NT2/D1 (cell line): ENCODE measurements around the gene KCNQ1OT1.

Experiments used
- DNase-seq: peaks from one replicate; pipeline ENCODE4 v3.0.0-alpha.2; 2011; ENCODE audit warnings: low read depth, low spot score
- H3K27me3 ChIP-seq: 2 replicates; pipeline ENCODE4 v1.6.0; 2011; ENCODE audit warnings: mild to moderate bottlenecking; ENCODE audit not compliant: insufficient read length, insufficient read depth
- H3K36me3 ChIP-seq: 2 replicates; pipeline ENCODE4 v1.6.1; 2011; ENCODE audit warnings: mild to moderate bottlenecking, low read length, mixed read lengths; ENCODE audit not compliant: insufficient read depth, insufficient read length
- H3K4me1 ChIP-seq: 2 replicates; pipeline ENCODE4 v1.5.1; 2011; ENCODE audit not compliant: insufficient read depth, insufficient read length
- H3K4me3 ChIP-seq: 2 replicates; pipeline ENCODE4 v1.5.1; 2011; ENCODE audit warnings: low read depth; ENCODE audit not compliant: insufficient read length
- H3K9ac ChIP-seq: 2 replicates; pipeline ENCODE4 v1.6.0; 2011; ENCODE audit warnings: low read depth; ENCODE audit not compliant: insufficient read length
- H3K9me3 ChIP-seq: 2 replicates; pipeline ENCODE4 v1.5.1; 2011; ENCODE audit warnings: mild to moderate bottlenecking, low read length; ENCODE audit not compliant: insufficient read depth
- SUZ12 ChIP-seq: IDR thresholded peaks from 2 replicates; pipeline ENCODE4 v1.6.1; 2011; ENCODE audit not compliant: insufficient read length, insufficient read depth; ENCODE audit errors: extremely low read depth
- YY1 ChIP-seq: IDR thresholded peaks from 2 replicates; pipeline ENCODE4 v1.6.1; 2011; ENCODE audit not compliant: insufficient read length, insufficient read depth
- ZNF274 ChIP-seq: IDR thresholded peaks from 2 replicates; pipeline ENCODE4 v1.6.1; 2011; ENCODE audit warnings: mild to moderate bottlenecking, low read depth, low read length

Gene KCNQ1OT1

GRCh38 chr11:2666401-2666741, 33.4 kb downstream of the KCNQ1OT1 start:
- TF ChIP-seq ZNF274 = no peak
- TF ChIP-seq YY1 = no peak
- TF ChIP-seq SUZ12 = no peak
- no peak for DNase-seq
- peaks cover 8% of the 10 kb centered on the region; the same call in 1 of the 2 replicates for H3K9me3 ChIP-seq
- no peak overlapping the region for H3K9ac ChIP-seq
- peaks cover 2% of the 10 kb centered on the region for H3K27me3 ChIP-seq
- peaks cover 9% of the 10 kb centered on the region for H3K36me3 ChIP-seq
- no peaks in the 10 kb centered on the region for H3K4me1 ChIP-seq
- no peak overlapping the region for H3K4me3 ChIP-seq

GRCh38 chr11:2665526-2666400, 34.0 kb downstream of the KCNQ1OT1 start:
- H3K36me3 ChIP-seq = peaks cover 9% of the 10 kb centered on the region
- H3K4me1 ChIP-seq = no peaks in the 10 kb centered on the region
- H3K4me3 ChIP-seq = no peak overlapping the region
- TF ChIP-seq YY1 = no peak
- TF ChIP-seq ZNF274 = no peak
- TF ChIP-seq SUZ12 = no peak
- peaks cover 2% of the 10 kb centered on the region for H3K27me3 ChIP-seq
- H3K9ac ChIP-seq = no peak overlapping the region
- DNase-seq = no peak
- H3K9me3 ChIP-seq = peaks cover 14% of the 10 kb centered on the region

- Histone ChIP-seq H3K9me3 (peaks cover 22% of the 10 kb centered on the region), H3K36me3 (peaks cover 9% of the 10 kb centered on the region), H3K9ac (no peak overlapping the region), H3K27me3 (peaks cover 2% of the 10 kb centered on the region), H3K4me3 (no peak overlapping the region), H3K4me1 (no peaks in the 10 kb centered on the region)
- DNase-seq = no peak
- TF ChIP-seq SUZ12 (no peak), ZNF274 (no peak)
Measured at GRCh38 chr11:2664791-2665525, 34.8 kb downstream of the KCNQ1OT1 start.

- TF ChIP-seq YY1 (no peak), ZNF274 (no peak), SUZ12 (no peak)
- Histone ChIP-seq H3K9ac (no peak overlapping the region), H3K4me3 (no peak overlapping the region), H3K4me1 (no peaks in the 10 kb centered on the region), H3K9me3 (peaks cover 28% of the 10 kb centered on the region), H3K27me3 (peaks cover 2% of the 10 kb centered on the region), H3K36me3 (peaks cover 8% of the 10 kb centered on the region)
- DNase-seq = no peak
Measured at GRCh38 chr11:2664376-2664775, 35.4 kb downstream of the KCNQ1OT1 start.

- no peak for DNase-seq
- Histone ChIP-seq H3K4me3 (no peak overlapping the region), H3K27me3 (peaks cover 2% of the 10 kb centered on the region), H3K36me3 (peaks cover 3% of the 10 kb centered on the region), H3K4me1 (no peaks in the 10 kb centered on the region), H3K9ac (no peak overlapping the region), H3K9me3 (peaks cover 32% of the 10 kb centered on the region)
- no peak for TF ChIP-seq YY1
- TF ChIP-seq ZNF274 = no peak
- TF ChIP-seq SUZ12 = no peak
Measured at GRCh38 chr11:2663915-2664314, 35.9 kb downstream of the KCNQ1OT1 start.

GRCh38 chr11:2663506-2663905, 36.3 kb downstream of the KCNQ1OT1 start:
- no peak for DNase-seq
- Histone ChIP-seq H3K27me3 (peaks cover 5% of the 10 kb centered on the region), H3K36me3 (peaks cover 3% of the 10 kb centered on the region), H3K4me1 (no peaks in the 10 kb centered on the region), H3K4me3 (no peak overlapping the region), H3K9ac (no peak overlapping the region), H3K9me3 (peaks cover 36% of the 10 kb centered on the region)
- TF ChIP-seq ZNF274 = no peak
- TF ChIP-seq YY1 = no peak
- TF ChIP-seq SUZ12 = no peak
